Omental fat pad (tissue), 4 donors: Measurements from ENCODE around the gene STIP1. TPM values are rescaled to one million over a fixed set of nuclear protein-coding genes. Genes with fewer than 3 reads are reported as not detected.

Experiments used
- ATAC-seq: fragments of 150-250 bp; one replicate; pipeline ENCODE4 v1.9.1; 2016; ENCODE audit warnings: mild to moderate bottlenecking, moderate library complexity; ENCODE audit not compliant: low FRiP score
- DNase-seq: peaks from one replicate; pipeline ENCODE4 v3.0.0-alpha.2; 2019; ENCODE audit warnings: low spot score
- total RNA-seq, 4 donors: library from RNA; depleted of rRNA; stranded (reverse); fragments of >200 nt; gene quantifications; one replicate each; pipeline ENCODE4 v1.1.0, GENCODE V29; 2016
- TF ChIP-seq, protein P1 (sequence below), 3 donors: fragments of 450-650 bp; IDR thresholded peaks; one replicate each; pipeline ENCODE4 v1.5.1; 2016 to 2017; ENCODE audit warnings: antibody characterized with exemption in 3 of 3, mild to moderate bottlenecking in 3 of 3, moderate library complexity in 2 of 3

STIP1 gene
- total RNA-seq, 4 donors from 2014 or later, result 73.0 to 174 (median 135) TPM

DNA sequence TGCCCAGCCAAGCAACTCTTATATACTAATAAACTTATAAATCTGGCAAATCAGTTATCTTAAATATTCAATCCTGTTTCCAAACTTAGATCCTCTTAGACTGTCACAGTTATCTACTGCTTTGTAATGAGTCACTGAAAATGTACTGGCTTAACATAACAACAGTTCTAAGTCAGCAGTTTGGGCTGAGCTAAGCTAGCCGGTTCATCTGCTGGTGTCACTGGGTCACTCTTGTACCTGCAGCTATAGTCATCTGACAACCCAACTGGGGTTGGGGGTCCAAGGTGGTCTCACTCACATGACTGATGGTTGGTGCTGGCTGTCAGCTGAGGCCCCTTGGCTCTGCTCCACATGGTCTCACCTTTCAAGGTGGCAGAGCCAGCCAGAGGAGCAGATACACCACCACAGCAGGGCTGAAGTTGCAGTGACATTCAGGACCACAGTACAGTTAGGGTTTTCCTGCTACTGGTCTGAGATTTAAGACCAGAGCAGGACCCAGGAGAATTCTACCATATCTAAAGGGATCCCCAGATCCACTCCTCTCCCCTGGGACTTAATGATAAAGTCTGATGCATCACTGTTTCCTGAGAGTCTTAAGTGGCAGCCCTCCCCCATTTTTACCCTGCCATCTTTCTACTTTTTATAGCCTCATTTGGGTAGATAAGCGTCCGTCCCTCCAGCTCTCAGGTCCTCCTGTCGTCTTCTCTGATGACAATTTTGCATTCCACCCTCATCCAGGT is 12.2 kb upstream of the STIP1 start:
- DNase-seq, result no peak
- no peak for ATAC-seq
- TF ChIP-seq, protein P1, sequence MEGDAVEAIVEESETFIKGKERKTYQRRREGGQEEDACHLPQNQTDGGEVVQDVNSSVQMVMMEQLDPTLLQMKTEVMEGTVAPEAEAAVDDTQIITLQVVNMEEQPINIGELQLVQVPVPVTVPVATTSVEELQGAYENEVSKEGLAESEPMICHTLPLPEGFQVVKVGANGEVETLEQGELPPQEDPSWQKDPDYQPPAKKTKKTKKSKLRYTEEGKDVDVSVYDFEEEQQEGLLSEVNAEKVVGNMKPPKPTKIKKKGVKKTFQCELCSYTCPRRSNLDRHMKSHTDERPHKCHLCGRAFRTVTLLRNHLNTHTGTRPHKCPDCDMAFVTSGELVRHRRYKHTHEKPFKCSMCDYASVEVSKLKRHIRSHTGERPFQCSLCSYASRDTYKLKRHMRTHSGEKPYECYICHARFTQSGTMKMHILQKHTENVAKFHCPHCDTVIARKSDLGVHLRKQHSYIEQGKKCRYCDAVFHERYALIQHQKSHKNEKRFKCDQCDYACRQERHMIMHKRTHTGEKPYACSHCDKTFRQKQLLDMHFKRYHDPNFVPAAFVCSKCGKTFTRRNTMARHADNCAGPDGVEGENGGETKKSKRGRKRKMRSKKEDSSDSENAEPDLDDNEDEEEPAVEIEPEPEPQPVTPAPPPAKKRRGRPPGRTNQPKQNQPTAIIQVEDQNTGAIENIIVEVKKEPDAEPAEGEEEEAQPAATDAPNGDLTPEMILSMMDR (IDR thresholded peaks at IDR 0.05), result no peak

DNA sequence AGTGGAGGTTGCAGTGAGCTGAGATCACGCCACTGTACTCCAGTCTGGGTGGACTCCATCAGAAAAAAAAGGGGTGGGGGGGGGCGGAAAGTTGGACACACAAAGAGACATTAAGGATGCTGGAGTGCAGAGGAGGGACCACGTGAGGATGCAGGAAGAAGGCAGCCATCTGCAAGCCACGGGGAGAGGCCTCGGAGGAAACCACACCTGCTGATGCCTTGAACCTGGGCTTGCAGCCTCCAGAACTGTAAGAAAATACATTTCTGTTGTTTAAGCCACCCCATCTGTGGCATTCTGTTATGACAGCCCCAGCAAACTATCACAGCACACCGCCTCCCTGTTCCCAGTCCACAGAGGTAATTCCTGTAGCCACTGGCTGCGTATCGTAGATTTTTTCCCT is 9.2 kb upstream of the STIP1 start:
- ATAC-seq, result no peak
- TF ChIP-seq, protein P1 (IDR thresholded peaks at IDR 0.05), result no peak
- no peak for DNase-seq

DNA sequence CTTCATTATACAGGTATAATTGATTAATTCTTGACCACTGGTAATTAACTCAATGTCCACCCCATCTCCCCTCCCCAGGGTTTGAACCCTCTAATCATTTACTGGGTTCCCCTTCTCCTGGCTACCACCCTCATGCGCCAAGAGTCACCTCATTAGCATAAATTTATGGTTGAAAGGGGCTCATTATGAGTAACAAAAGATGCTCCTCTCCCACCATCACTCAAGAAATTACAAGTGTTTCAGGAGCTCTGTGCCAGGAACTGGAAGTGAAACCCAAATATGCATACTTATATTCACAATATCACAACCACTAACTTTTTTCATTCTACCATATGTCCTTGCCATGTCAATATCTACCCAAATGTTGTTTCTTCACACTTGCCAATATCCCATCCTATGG is 7.8 kb upstream of the STIP1 start:
- TF ChIP-seq, protein P1 (IDR thresholded peaks at IDR 0.05), result no peak
- ATAC-seq (no peak), DNase-seq (no peak)

DNA sequence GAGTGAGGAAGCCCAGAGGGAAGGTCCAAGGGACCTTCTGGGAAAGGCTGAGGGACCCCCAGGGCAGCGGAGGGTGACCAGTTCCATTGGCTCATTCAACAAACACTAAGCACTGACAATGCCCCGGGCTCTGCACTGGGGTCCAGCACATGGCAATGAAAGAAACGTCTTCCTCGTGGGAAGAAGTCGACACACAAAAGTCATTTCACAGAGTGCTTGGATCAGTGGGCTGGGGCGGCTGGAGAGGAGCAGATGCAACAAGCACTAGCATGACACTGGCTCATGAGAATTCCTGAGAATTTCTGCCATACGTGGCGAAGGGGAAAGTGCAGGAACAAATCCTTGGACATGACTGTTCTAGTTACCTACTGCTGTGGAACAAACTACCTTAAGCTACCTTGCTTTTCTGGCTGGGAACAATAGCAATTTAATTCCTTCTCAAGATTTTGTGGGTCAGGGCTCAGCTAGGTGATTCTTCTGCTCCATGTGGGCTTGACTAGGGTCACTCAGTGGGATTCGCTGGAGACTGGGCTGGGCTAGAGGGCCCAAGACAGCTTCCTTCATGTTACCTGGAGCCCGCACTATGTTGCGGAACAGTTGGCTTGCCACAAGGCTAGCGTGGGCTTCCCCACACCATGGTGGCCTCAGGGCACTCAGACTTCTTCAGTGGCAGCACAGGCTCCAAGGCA is 6.9 kb upstream of the STIP1 start:
- ATAC-seq, result no peak
- TF ChIP-seq, protein P1 (IDR thresholded peaks at IDR 0.05), result no peak
- no peak for DNase-seq

DNA sequence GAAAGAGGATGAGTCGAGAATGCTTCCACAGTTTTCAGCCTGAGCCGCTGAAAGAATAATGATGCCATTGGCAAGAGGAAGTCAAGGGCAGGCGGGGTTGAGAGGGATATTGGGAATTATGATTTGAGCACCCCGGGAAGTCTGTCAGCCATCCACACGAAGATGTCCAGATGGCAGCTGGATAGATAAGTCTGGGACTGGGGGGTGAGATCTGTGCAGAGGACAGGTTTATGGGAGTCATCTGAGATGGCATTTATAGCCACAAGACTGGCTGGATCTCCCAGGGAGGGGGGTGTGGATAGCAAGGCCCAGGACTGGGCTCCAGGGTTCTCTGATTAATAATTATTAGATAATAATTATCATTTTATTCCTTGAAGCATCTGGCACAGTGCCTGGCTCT is 5.1 kb upstream of the STIP1 start:
- DNase-seq, result no peak
- TF ChIP-seq, protein P1 (IDR thresholded peaks at IDR 0.05), result no peak
- no peak for ATAC-seq

DNA sequence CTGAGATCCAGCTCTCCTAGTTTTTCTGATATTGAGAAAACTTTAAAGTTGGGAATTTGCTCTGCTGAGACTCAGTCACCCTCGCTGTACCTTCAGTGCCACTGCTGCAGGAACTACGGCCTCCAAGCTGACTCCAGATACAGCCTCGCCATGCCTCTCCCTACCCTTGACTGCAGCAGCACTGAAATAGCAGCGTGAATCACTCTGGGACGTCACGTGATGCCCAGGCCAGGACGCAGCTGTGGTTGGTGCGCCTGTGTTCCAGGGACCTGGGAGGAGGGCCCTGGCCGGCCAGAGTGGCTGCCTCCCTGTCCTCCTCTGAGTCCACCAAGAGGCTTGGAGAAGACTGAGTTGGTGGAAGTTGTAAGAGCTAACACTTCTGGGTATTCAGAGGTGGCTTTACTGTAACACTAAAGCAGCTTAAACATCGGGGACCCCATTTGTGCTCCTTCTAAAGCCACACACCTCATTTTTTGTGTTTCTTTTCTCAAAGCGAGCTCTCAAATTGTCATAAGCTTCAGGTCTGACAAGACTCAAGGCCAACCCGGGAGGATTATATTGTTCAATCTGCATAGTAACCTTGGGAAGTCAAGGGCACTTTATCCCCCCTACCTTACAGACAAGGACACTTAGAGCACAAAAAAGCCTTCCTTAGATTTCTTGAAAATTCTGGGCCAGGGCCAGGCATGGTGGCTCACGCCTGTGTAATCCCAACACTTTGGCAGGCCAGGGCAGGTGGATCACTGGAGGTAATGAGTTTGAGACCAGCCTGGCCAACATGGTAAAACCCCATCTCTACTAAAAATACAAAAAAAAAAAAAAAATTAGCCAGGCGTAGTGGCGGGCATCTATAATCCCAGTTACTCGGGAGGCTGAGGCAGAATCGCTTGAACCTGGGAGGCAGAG is 4.2 kb upstream of the STIP1 start:
- ATAC-seq, result peak; percentile 30
- TF ChIP-seq, protein P1 (IDR thresholded peaks at IDR 0.05), result no peak
- peak; percentile 65 for DNase-seq
